ENCODE data around the gene SLC25A6. TPM values are rescaled to one million over a fixed set of nuclear protein-coding genes. Genes with fewer than 3 reads are reported as not detected.
"Not testable (repeated sequence)": the region's sequence is repeated elsewhere in the genome, so short reads cannot be mapped to it uniquely, and the experiment has no call there.

SLC25A6 gene
- total RNA-seq, 4 donors from 2014 or later, result 342 to 468 (median 415) TPM

- DNase-seq (ENCODE audit: low spot score), result no peak
- no peak for ATAC-seq (ENCODE audit: low FRiP score)
- TF ChIP-seq, protein P1, sequence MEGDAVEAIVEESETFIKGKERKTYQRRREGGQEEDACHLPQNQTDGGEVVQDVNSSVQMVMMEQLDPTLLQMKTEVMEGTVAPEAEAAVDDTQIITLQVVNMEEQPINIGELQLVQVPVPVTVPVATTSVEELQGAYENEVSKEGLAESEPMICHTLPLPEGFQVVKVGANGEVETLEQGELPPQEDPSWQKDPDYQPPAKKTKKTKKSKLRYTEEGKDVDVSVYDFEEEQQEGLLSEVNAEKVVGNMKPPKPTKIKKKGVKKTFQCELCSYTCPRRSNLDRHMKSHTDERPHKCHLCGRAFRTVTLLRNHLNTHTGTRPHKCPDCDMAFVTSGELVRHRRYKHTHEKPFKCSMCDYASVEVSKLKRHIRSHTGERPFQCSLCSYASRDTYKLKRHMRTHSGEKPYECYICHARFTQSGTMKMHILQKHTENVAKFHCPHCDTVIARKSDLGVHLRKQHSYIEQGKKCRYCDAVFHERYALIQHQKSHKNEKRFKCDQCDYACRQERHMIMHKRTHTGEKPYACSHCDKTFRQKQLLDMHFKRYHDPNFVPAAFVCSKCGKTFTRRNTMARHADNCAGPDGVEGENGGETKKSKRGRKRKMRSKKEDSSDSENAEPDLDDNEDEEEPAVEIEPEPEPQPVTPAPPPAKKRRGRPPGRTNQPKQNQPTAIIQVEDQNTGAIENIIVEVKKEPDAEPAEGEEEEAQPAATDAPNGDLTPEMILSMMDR (IDR thresholded peaks at IDR 0.05), result no peak
Observed at GRCh38 chrX:1427756-1428155, 35.8 kb upstream of the SLC25A6 start.

GRCh38 chrX:1426321-1426720, 34.4 kb upstream of the SLC25A6 start:
- not testable (repeated sequence) for ATAC-seq (ENCODE audit: low FRiP score); DNase-seq (ENCODE audit: low spot score)

GRCh38 chrX:1425381-1425780, 33.5 kb upstream of the SLC25A6 start:
- TF ChIP-seq, protein P1 (IDR thresholded peaks at IDR 0.05), result no peak
- DNase-seq (ENCODE audit: low spot score), result no peak
- no peak for ATAC-seq (ENCODE audit: low FRiP score)

- ATAC-seq (ENCODE audit: low FRiP score) (no peak), DNase-seq (ENCODE audit: low spot score) (no peak)
- TF ChIP-seq, protein P1 (IDR thresholded peaks at IDR 0.05), result no peak
Observed at GRCh38 chrX:1424147-1424851, 32.4 kb upstream of the SLC25A6 start.

DNA sequence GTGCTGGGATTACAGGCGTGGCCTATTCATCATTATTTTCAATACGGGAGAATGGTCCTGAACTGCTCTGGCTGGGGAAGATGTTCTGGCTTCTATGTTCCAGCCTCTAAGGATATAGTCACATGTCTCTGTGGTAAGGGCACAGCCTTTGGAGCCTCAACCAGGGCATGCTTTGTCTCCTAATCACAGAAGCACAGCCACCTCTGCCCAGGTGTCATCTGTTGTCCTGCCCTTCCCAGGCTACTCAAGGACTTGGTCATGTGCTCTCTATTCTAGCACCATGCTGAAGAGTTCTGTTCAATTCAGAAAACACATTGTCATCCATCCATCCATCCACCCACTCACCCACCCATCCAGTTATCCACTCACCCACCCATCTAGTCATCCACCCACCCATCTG, 31.3 kb upstream of the SLC25A6 start:
- TF ChIP-seq, protein P1 (IDR thresholded peaks at IDR 0.05), result no peak
- ATAC-seq (ENCODE audit: low FRiP score), result no peak
- DNase-seq (ENCODE audit: low spot score), result no peak

GRCh38 chrX:1422135-1422465, 30.2 kb upstream of the SLC25A6 start:
- no peak for ATAC-seq (ENCODE audit: low FRiP score)
- TF ChIP-seq, protein P1 (IDR thresholded peaks at IDR 0.05), result no peak
- DNase-seq (ENCODE audit: low spot score), result no peak

DNA sequence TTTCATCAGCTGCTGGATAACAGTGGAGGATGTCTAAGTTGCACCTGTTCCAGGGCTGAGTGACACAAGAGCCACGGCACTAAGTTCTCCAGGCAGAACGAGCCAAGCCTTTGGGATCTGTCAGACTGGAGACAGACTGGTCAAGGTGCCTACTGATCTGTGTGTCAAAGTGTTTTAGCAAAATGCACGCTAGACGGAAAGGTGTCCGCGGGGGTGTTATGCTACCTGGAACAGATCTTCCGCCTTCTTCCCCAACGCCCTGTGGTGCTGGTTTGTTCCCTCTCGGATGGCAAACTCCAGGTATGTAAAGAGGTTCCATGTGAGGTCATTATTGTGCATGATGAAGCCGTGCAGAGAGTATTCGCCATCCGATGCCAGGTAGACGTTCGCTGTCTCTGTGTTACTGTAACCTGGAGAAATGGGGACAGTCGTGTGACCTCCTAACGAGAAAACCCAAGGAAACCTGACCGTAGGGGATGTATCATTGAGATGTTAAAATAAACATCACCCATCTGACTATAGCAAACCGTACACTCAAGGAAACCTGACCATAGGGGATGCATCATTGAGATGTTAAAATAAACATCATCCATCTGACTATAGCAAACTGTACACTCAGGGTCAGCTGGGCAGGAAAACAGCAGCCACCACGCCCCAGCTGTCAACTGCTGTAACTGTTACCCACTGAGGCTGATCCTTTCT, 29.7 kb upstream of the SLC25A6 start:
- no peak for ATAC-seq (ENCODE audit: low FRiP score)
- no peak for DNase-seq (ENCODE audit: low spot score)
- TF ChIP-seq, protein P1 (IDR thresholded peaks at IDR 0.05), result no peak
